ENCODE measurements around the gene PTN. TPM values are rescaled to one million over a fixed set of nuclear protein-coding genes. Genes with fewer than 3 reads are reported as not detected.

The PTN gene
- total and polyA plus RNA-seq, 2 of the 13 experiments (the other 11 are each of a cell fraction or from before 2014, with no cell fraction given), result not detected

GRCh38 chr7:137343281-137343841 is at the start of gene PTN (continued):
- TF ChIP-seq MAZ (IDR thresholded peaks at IDR 0.05; ENCODE audit: borderline replicate concordance, low read depth, low read length) (no peak), MAZ (CRISPR knock-in tag; IDR thresholded peaks at IDR 0.05; ENCODE audit: low read depth) (no peak)

- ATAC-seq (no peak), FAIRE-seq (no peak), DNase-seq (ENCODE audit: low spot score) (no peak)
- Histone ChIP-seq H3K79me2 (ENCODE audit: insufficient read depth, low read length) (no peaks in the 10 kb centered on the region), H3K4me3 (replicated peaks in 1 of 3; ENCODE audit: insufficient read depth in 1 of 3, low read depth in 2 of 3, low read length in 3 of 3) (no peak overlapping the region), H3K36me3 (replicated peaks in 1 of 2; ENCODE audit: control insufficient read depth in 1 of 2, insufficient read depth in 2 of 2, low read length in 2 of 2) (no peaks in the 10 kb centered on the region), H3K4me2 (ENCODE audit: low read depth, low read length) (no peak overlapping the region), H3K9me3 (ENCODE audit: low read length) (no peaks in the 10 kb centered on the region), H3K4me1 (ENCODE audit: insufficient read depth, low read length) (no peaks in the 10 kb centered on the region), H4K20me1 (ENCODE audit: insufficient read depth, low read length) (no peaks in the 10 kb centered on the region), H2AFZ (ENCODE audit: low read length) (no peak overlapping the region), H3K27ac (ENCODE audit: extremely low read length, insufficient read depth, low read length) (no peak overlapping the region), H3K9ac (ENCODE audit: insufficient read depth, low read depth, low read length) (no peak overlapping the region), H3K27me3 (ENCODE audit: control insufficient read depth in 1 of 2, insufficient read depth in 2 of 2, low read length in 2 of 2) (no peaks in the 10 kb centered on the region; a peak in 1 of 5 replicates)
- in situ Hi-C loops (cut with HindIII; ENCODE audit: extremely low pct_ligation_motif_present, low pct_unique_long_range_greater_than_20kb), result no loop called here
- POLR2A ChIA-PET, result no interaction called here
- TF ChIP-seq TGIF2 (CRISPR knock-in tag; IDR thresholded peaks at IDR 0.05), result no peak
- no peak for TF ChIP-seq ZFYVE20 (CRISPR knock-in tag; IDR thresholded peaks at IDR 0.05; ENCODE audit: borderline replicate concordance, low read depth)
- TF ChIP-seq, protein P1, sequence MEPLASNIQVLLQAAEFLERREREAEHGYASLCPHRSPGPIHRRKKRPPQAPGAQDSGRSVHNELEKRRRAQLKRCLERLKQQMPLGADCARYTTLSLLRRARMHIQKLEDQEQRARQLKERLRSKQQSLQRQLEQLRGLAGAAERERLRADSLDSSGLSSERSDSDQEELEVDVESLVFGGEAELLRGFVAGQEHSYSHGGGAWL (CRISPR knock-in tag; IDR thresholded peaks at IDR 0.05), result no peak
- TF ChIP-seq ZSCAN9 (CRISPR knock-in tag; IDR thresholded peaks at IDR 0.05; ENCODE audit: borderline replicate concordance), result no peak
- no peak for TF ChIP-seq SMYD3 (CRISPR knock-in tag; IDR thresholded peaks at IDR 0.05)
- no peak for TF ChIP-seq U2AF1 (optimal IDR thresholded peaks at IDR 0.05; ENCODE audit: low read depth, low read length)
- TF ChIP-seq ZNF703 (CRISPR knock-in tag; IDR thresholded peaks at IDR 0.05; ENCODE audit: borderline replicate concordance), result no peak
- no peak for TF ChIP-seq ZNF232 (CRISPR knock-in tag; IDR thresholded peaks at IDR 0.05; ENCODE audit: borderline replicate concordance)
- no peak for TF ChIP-seq MED8 (CRISPR knock-in tag; IDR thresholded peaks at IDR 0.05; ENCODE audit: insufficient replicate concordance)
- TF ChIP-seq MLLT10 (CRISPR knock-in tag; IDR thresholded peaks at IDR 0.05), result no peak
- TF ChIP-seq, protein P2, sequence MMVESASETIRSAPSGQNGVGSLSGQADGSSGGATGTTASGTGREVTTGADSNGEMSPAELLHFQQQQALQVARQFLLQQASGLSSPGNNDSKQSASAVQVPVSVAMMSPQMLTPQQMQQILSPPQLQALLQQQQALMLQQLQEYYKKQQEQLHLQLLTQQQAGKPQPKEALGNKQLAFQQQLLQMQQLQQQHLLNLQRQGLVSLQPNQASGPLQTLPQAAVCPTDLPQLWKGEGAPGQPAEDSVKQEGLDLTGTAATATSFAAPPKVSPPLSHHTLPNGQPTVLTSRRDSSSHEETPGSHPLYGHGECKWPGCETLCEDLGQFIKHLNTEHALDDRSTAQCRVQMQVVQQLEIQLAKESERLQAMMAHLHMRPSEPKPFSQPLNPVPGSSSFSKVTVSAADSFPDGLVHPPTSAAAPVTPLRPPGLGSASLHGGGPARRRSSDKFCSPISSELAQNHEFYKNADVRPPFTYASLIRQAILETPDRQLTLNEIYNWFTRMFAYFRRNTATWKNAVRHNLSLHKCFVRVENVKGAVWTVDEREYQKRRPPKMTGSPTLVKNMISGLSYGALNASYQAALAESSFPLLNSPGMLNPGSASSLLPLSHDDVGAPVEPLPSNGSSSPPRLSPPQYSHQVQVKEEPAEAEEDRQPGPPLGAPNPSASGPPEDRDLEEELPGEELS (CRISPR knock-in tag; IDR thresholded peaks at IDR 0.05), result no peak
- intact Hi-C loops (cut with micrococcal nuclease; ENCODE audit: unreplicated experiment), result no loop called here
- no CpG with 5 or more reads among the region's 1 CpG for WGBS (ENCODE audit: low lambda C conversion rate)
- BruUV-seq (replicated peaks), result no TSS peak
- CTCF ChIA-PET (ENCODE audit: low intra/inter-chr PET ratio, low total read pairs), result no interaction called here
Observed at GRCh38 chr7:137390076-137390475, 46.5 kb upstream of the PTN start.

Data from HepG2 (cell line).